SK-N-SH (cell line): ENCODE results near the gene ZDHHC14. TPM values are rescaled to one million over a fixed set of nuclear protein-coding genes. Genes with fewer than 3 reads are reported as not detected.

Source experiments
- CTCF ChIA-PET: fragments of 300-600, 350-600 bp; formaldehyde crosslinking; extraction: SDS; loops from one replicate; lab custom pipeline; 2021; lab: Yijun Ruan, JAX
- POLR2A ChIA-PET: fragments of 350-600 bp; sonication (Branson Sonifier 250); formaldehyde crosslinking; extraction: SDS; loops from one replicate; lab custom pipeline; 2020; ENCODE audit warnings: antibody characterized with exemption, inconsistent platforms; lab: Yijun Ruan, JAX
- DNase-seq: peaks from one replicate; pipeline ENCODE4 v3.0.0; 2012
- H2AFZ ChIP-seq: fragments of 200-600 bp; sonication (generic); 2 replicates; pipeline ENCODE4 v1.8.1; 2016; ENCODE audit warnings: antibody characterized with exemption, mild to moderate bottlenecking, low read depth
- H3F3A ChIP-seq: fragments of 200-600 bp; sonication (generic); replicated peaks from 2 replicates; pipeline ENCODE3; 2016; ENCODE audit warnings: antibody characterized with exemption, mild to moderate bottlenecking; ENCODE audit not compliant: insufficient read depth
- H3K27ac ChIP-seq, 2 experiments: fragments of 200-500 bp in 1 of 2; fragments of 200-600 bp in 1 of 2; sonication (Bioruptor generic) in 1 of 2; sonication (generic), shearing (Covaris generic) in 1 of 2; 2 replicates each; pipeline versions ENCODE4 v1.5.1 to v1.6.1; 2014 to 2016; ENCODE audit warnings: low read depth in 2 of 2, inconsistent platforms in 1 of 2, low read length in 1 of 2, mild to moderate bottlenecking in 1 of 2, mixed read lengths in 1 of 2
- H3K27me3 ChIP-seq: fragments of 200-600 bp; sonication (generic), shearing (Covaris generic); 2 replicates; pipeline ENCODE4 v1.6.1; 2016; ENCODE audit warnings: mixed run types; ENCODE audit not compliant: insufficient read depth
- H3K36me3 ChIP-seq, 2 experiments: fragments of 200-500 bp in 1 of 2; fragments of 200-600 bp in 1 of 2; sonication (Bioruptor generic) in 1 of 2; sonication (generic) in 1 of 2; replicated peaks in 1 of 2; 2 replicates each; pipeline versions ENCODE3 to v1.5.1; 2014 to 2016; ENCODE audit warnings: low read length in 1 of 2, mild to moderate bottlenecking in 1 of 2; ENCODE audit not compliant: insufficient read depth in 2 of 2, control insufficient read depth in 1 of 2
- H3K4me1 ChIP-seq, 2 experiments: fragments of 200-500 bp in 1 of 2; fragments of 200-600 bp in 1 of 2; sonication (Bioruptor generic) in 1 of 2; sonication (generic), shearing (Covaris generic) in 1 of 2; 2 replicates each; pipeline versions ENCODE4 v1.5.1 to v1.6.1; 2014 to 2016; ENCODE audit warnings: low read depth in 1 of 2, low read length in 1 of 2, mixed run types in 1 of 2; ENCODE audit not compliant: insufficient read depth in 2 of 2, control insufficient read depth in 1 of 2
- H3K4me2 ChIP-seq: fragments of 200-600 bp; sonication (generic), shearing (Covaris generic); 2 replicates; pipeline ENCODE4 v1.6.1; 2017; ENCODE audit warnings: mixed run types
- H3K4me3 ChIP-seq, 2 experiments: fragments of 200-500 bp in 1 of 2; fragments of 200-600 bp in 1 of 2; sonication (Bioruptor generic) in 1 of 2; sonication (generic), shearing (Covaris generic) in 1 of 2; 2 replicates each; pipeline versions ENCODE4 v1.5.1 to v1.8.1; 2014 to 2016; ENCODE audit warnings: low read depth in 2 of 2, inconsistent platforms in 1 of 2, low read length in 1 of 2, mild to moderate bottlenecking in 1 of 2, mixed read lengths in 1 of 2, moderate library complexity in 1 of 2
- H3K79me2 ChIP-seq: fragments of 200-600 bp; sonication (generic); 2 replicates; pipeline ENCODE4 v1.8.1; 2017; ENCODE audit warnings: mild to moderate bottlenecking; ENCODE audit not compliant: insufficient read depth
- H3K9ac ChIP-seq: fragments of 200-600 bp; sonication (generic); 2 replicates; pipeline ENCODE4 v1.6.1; 2017; ENCODE audit warnings: mixed run types
- H3K9me2 ChIP-seq: fragments of 200-600 bp; sonication (generic); 2 replicates; pipeline ENCODE4 v1.6.1; 2017; ENCODE audit warnings: mixed run types
- H3K9me3 ChIP-seq: fragments of 200-600 bp; sonication (generic); 2 replicates; pipeline ENCODE4 v1.6.1; 2017; ENCODE audit warnings: mixed run types, mild to moderate bottlenecking, moderate library complexity
- H4K20me1 ChIP-seq: fragments of 200-600 bp; sonication (generic); 2 replicates; pipeline ENCODE4 v1.6.1; 2017; ENCODE audit warnings: mild to moderate bottlenecking, mixed run types; ENCODE audit not compliant: insufficient read depth
- ELF1 ChIP-seq: IDR thresholded peaks from 2 replicates; pipeline ENCODE4 v1.4.0; 2012
- EZH2phosphoT487 ChIP-seq: fragments of 200-600 bp; sonication (generic); IDR thresholded peaks from 2 replicates; pipeline ENCODE4 v1.6.1; 2017; ENCODE audit warnings: low read depth, mixed run types, mild to moderate bottlenecking, antibody characterized with exemption, moderate library complexity, borderline replicate concordance
- FOSL2 ChIP-seq: IDR thresholded peaks from 2 replicates; pipeline ENCODE4 v1.4.0; 2012; ENCODE audit warnings: low read depth, mild to moderate bottlenecking, moderate library complexity, borderline replicate concordance
- GATA2 ChIP-seq: sonication (generic); formaldehyde crosslinking; IDR thresholded peaks from 2 replicates; pipeline ENCODE4 v1.5.0; 2020; ENCODE audit warnings: mild to moderate bottlenecking, missing genetic modification reagents
- IRF3 ChIP-seq: fragments of 150-350 bp; IDR thresholded peaks from 2 replicates; pipeline ENCODE4 v1.6.1; 2016; ENCODE audit warnings: mild to moderate bottlenecking, low read depth, low read length
- MEF2A ChIP-seq: IDR thresholded peaks from 2 replicates; pipeline ENCODE4 v1.4.0; 2012; ENCODE audit warnings: low read depth, borderline replicate concordance
- NFIC ChIP-seq: IDR thresholded peaks from 2 replicates; pipeline ENCODE4 v1.4.0; 2012; ENCODE audit warnings: borderline replicate concordance
- PBX3 ChIP-seq: IDR thresholded peaks from 2 replicates; pipeline ENCODE4; 2012
- POLR2AphosphoS5 ChIP-seq: IDR thresholded peaks from 2 replicates; pipeline ENCODE4 v1.6.1; 2012; ENCODE audit warnings: low read depth, low read length
- RCOR1 ChIP-seq: fragments of 150-350 bp; IDR thresholded peaks from 2 replicates; pipeline ENCODE4 v1.6.1; 2017; ENCODE audit warnings: antibody characterized with exemption, low read length
- REST ChIP-seq: IDR thresholded peaks from 2 replicates; pipeline ENCODE4 v1.6.1; 2012; ENCODE audit warnings: mild to moderate bottlenecking, low read depth, low read length, moderate library complexity
- RFX5 ChIP-seq: IDR thresholded peaks from 2 replicates; pipeline ENCODE4 v1.6.1; 2012; ENCODE audit warnings: mild to moderate bottlenecking, improper control_type of control experiment, low read length
- RXRA ChIP-seq: IDR thresholded peaks from 2 replicates; pipeline ENCODE4 v1.4.0; 2012; ENCODE audit warnings: low read depth, mild to moderate bottlenecking, borderline replicate concordance
- SIN3A ChIP-seq: IDR thresholded peaks from 2 replicates; pipeline ENCODE4 v1.6.1; 2012; ENCODE audit warnings: low read depth, mild to moderate bottlenecking, low read length, moderate library complexity, borderline replicate concordance
- TAF1 ChIP-seq: IDR thresholded peaks from 2 replicates; pipeline ENCODE4 v1.6.1; 2012; ENCODE audit warnings: low read depth, mild to moderate bottlenecking, low read length, moderate library complexity, borderline replicate concordance
- TCF12 ChIP-seq: IDR thresholded peaks from 2 replicates; pipeline ENCODE4 v1.4.0; 2012
- USF1 ChIP-seq: IDR thresholded peaks from 2 replicates; pipeline ENCODE4 v1.4.0; 2012; ENCODE audit warnings: low read depth, borderline replicate concordance
- USF2 ChIP-seq: fragments of 150-350 bp; IDR thresholded peaks from 2 replicates; pipeline ENCODE4 v1.6.1; 2017; ENCODE audit warnings: antibody characterized with exemption, low read length, low read depth, borderline replicate concordance
- YY1 ChIP-seq: IDR thresholded peaks from 2 replicates; pipeline ENCODE4 v1.4.0; 2012; ENCODE audit warnings: low read depth, mild to moderate bottlenecking
- WGBS: methylation state at CpG from one replicate; pipeline ENCODE4 v1.1.6; 2017; ENCODE audit warnings: low lambda C conversion rate; 5-methylcytosine and 5-hydroxymethylcytosine counted together
- polyA plus RNA-seq, 3 experiments: library from polyadenylated mRNA; depleted of rRNA; stranded (reverse); fragments of >200 nt; gene quantifications; 2 replicates each; pipeline ENCODE4 v1.2.3, GENCODE V29; 2012
- TF ChIP-seq, protein P1 (sequence below): fragments of 200-600 bp; sonication (generic); IDR thresholded peaks from 2 replicates; pipeline ENCODE4 v1.6.1; 2017; ENCODE audit warnings: antibody characterized with exemption, mild to moderate bottlenecking, moderate library complexity

Gene ZDHHC14
- polyA plus RNA-seq, 1 of the 3 experiments (the other 2 are of a cell fraction), result 5.4 TPM

DNA sequence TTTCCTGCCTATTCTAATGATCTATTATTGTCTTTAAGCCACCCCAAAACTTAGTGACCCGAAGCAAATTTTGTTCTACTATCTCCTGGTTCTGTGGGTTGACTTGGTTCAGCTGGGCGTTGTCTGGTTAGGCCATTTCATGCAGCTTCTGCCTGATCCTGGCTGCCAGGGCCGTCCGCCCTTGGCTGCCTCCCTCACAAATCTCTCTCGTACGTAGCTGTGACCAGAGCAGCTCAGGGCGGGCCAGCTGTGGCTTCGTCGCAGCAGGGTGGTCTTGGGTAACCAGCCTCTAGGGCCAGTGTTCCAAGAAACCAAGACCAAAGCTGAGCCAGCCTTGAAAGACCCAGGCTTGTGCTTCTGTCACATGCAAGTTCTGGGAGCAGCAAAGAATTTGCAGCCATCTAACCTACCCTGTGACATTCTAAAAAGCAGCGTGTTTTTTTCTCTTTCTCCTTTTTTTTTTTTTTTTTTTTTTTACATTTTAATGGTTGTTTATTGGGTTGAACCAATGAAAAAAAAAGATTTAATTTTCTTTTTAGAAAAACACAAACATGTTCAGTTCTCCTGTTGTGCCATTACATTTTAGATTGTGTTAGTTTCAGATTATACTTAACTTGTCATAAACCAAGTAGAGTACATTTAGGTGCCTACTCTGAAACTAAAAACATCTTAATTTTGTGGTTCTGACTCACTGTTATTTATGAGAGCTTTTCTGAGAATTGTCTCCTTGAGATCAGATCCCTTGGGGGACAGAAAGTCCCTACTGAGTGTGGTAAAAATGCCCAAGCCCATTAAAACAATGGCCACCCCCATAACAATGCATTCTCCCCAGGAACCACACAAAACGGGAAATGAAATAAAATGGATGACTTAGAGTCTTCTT, 83.9 kb downstream of the ZDHHC14 start:
- no peak for DNase-seq
- H3K27ac ChIP-seq, result no peak overlapping the region
- no peak overlapping the region for H3K4me2 ChIP-seq
- H3K4me3 ChIP-seq, result no peak overlapping the region
- POLR2A ChIA-PET, result no interaction called here
- H3K9ac ChIP-seq, result no peak overlapping the region
- TF ChIP-seq NFIC, result no peak
- no peak for TF ChIP-seq USF1
- TF ChIP-seq PBX3, result no peak
- no peak for TF ChIP-seq TCF12
- TF ChIP-seq YY1, result no peak
- no peak for TF ChIP-seq REST
- TF ChIP-seq GATA2, result no peak
- TF ChIP-seq, protein P1, sequence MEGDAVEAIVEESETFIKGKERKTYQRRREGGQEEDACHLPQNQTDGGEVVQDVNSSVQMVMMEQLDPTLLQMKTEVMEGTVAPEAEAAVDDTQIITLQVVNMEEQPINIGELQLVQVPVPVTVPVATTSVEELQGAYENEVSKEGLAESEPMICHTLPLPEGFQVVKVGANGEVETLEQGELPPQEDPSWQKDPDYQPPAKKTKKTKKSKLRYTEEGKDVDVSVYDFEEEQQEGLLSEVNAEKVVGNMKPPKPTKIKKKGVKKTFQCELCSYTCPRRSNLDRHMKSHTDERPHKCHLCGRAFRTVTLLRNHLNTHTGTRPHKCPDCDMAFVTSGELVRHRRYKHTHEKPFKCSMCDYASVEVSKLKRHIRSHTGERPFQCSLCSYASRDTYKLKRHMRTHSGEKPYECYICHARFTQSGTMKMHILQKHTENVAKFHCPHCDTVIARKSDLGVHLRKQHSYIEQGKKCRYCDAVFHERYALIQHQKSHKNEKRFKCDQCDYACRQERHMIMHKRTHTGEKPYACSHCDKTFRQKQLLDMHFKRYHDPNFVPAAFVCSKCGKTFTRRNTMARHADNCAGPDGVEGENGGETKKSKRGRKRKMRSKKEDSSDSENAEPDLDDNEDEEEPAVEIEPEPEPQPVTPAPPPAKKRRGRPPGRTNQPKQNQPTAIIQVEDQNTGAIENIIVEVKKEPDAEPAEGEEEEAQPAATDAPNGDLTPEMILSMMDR, result no peak
- TF ChIP-seq ELF1, result no peak
- no peak for TF ChIP-seq IRF3
- no peak for TF ChIP-seq EZH2phosphoT487
- TF ChIP-seq RXRA, result no peak
- TF ChIP-seq RCOR1, result no peak
- TF ChIP-seq SIN3A, result no peak
- no peak for TF ChIP-seq MEF2A
- TF ChIP-seq RFX5, result no peak
- TF ChIP-seq FOSL2, result no peak
- TF ChIP-seq POLR2AphosphoS5, result no peak
- no peak for TF ChIP-seq USF2
- no peak for TF ChIP-seq TAF1
- no peaks in the 10 kb centered on the region for H4K20me1 ChIP-seq
- H3F3A ChIP-seq, result peaks cover 5% of the 10 kb centered on the region
- WGBS, result 95% methylated on average over 6 of the region's 11 CpGs
- H3K9me2 ChIP-seq, result no peaks in the 10 kb centered on the region
- H3K79me2 ChIP-seq, result no peaks in the 10 kb centered on the region
- peaks cover 3% of the 10 kb centered on the region in 2 experiments; a peak in 1 of 4 replicates for H3K4me1 ChIP-seq
- no peaks in the 10 kb centered on the region for H3K36me3 ChIP-seq
- CTCF ChIA-PET, result interaction anchor here (1.1 kb wide), 1 partner anchor 10 kb away, joined by 3 read pairs; no protein-coding TSS in a partner anchor
- H3K9me3 ChIP-seq, result no peaks in the 10 kb centered on the region
- no peak overlapping the region for H2AFZ ChIP-seq
- H3K27me3 ChIP-seq, result no peaks in the 10 kb centered on the region
